Esophagus muscularis mucosa (tissue), 4 donors: ENCODE data around the gene ABCC12. TPM values are rescaled to one million over a fixed set of nuclear protein-coding genes. Genes with fewer than 3 reads are reported as not detected.

ENCODE experiments used
- DNase-seq: peaks from one replicate; pipeline ENCODE4 v3.0.0-alpha.2; 2017; ENCODE audit errors: extremely low spot score
- H3K27ac ChIP-seq, 4 donors: fragments of 200-600 bp; sonication (generic); replicated peaks in 1 of 4; 1 replicate in 3 of 4; 2 replicates in 1 of 4; pipeline ENCODE4 v1.5.1; 2016 to 2019; ENCODE audit warnings: mild to moderate bottlenecking in 1 of 4
- H3K27me3 ChIP-seq, 4 donors: fragments of 200-600 bp; sonication (generic); one replicate each; pipeline versions ENCODE4 v1.5.1 to v1.6.0; 2016 to 2019
- H3K36me3 ChIP-seq, 4 donors: fragments of 200-600 bp; sonication (generic); one replicate each; pipeline ENCODE4 v1.5.1; 2016 to 2019
- H3K4me1 ChIP-seq, 4 donors: fragments of 200-600 bp; sonication (generic); one replicate each; pipeline ENCODE4 v1.5.1; 2016 to 2019
- H3K4me3 ChIP-seq, 4 donors: fragments of 200-600 bp; sonication (generic); 1 replicate in 2 of 4; 2 replicates in 2 of 4; pipeline ENCODE4 v1.5.1; 2016 to 2019; ENCODE audit warnings: mild to moderate bottlenecking in 4 of 4, moderate library complexity in 1 of 4
- H3K9me3 ChIP-seq, 4 donors: fragments of 200-600 bp; sonication (generic); 1 replicate in 3 of 4; 2 replicates in 1 of 4; pipeline ENCODE4 v1.5.1; 2016 to 2019
- CTCF ChIP-seq, 3 experiments: fragments of 200-600 bp in 2 of 3; fragments of 450-650 bp in 1 of 3; sonication (generic) in 2 of 3; IDR thresholded peaks; one replicate each; pipeline ENCODE4 v1.5.1; 2017 to 2019; ENCODE audit warnings: antibody characterized with exemption in 3 of 3, mild to moderate bottlenecking in 2 of 3, moderate library complexity in 1 of 3
- EP300 ChIP-seq: sonication (generic); formaldehyde crosslinking; IDR thresholded peaks from one replicate; pipeline ENCODE4 v1.6.1; 2017; ENCODE audit warnings: antibody characterized with exemption
- POLR2A ChIP-seq: fragments of 450-650 bp; IDR thresholded peaks from one replicate; pipeline ENCODE4 v1.6.1; 2017; ENCODE audit warnings: antibody characterized with exemption, moderate library complexity, mild to moderate bottlenecking, low read depth
- POLR2AphosphoS5 ChIP-seq, 2 donors: sonication (generic); formaldehyde crosslinking; IDR thresholded peaks; one replicate each; pipeline ENCODE4 v1.6.1; 2017; ENCODE audit warnings: antibody characterized with exemption in 2 of 2
- WGBS: methylation state at CpG from one replicate; pipeline ENCODE4 v1.1.5; 2018; 5-methylcytosine and 5-hydroxymethylcytosine counted together
- intact Hi-C: fragments of 100-400 bp; cut with DNase I; formaldehyde crosslinking; loops from one replicate; pipeline ENCODE4 v1.15.1; 2023
- total RNA-seq, 4 donors: library from RNA; depleted of rRNA; stranded (reverse); fragments of >200 nt; gene quantifications; one replicate each; pipeline versions ENCODE4 v1.1.0 to v1.2.1, GENCODE V29; 2016

The ABCC12 gene
- total RNA-seq = not detected

GRCh38 chr16:48155926-48156789 is at the start of gene ABCC12:
Gene ABCC12, minus strand, starts transcription at chr16:48155993. Its CDS starts 9,569 bp downstream, at chr16:48146424.
- no peak within 1 kb of the TSS for H3K27ac ChIP-seq
- intact Hi-C loops = loop anchor here (5.0 kb wide), 2 partner anchors 1014 to 1209 kb away; partner anchors contain the start of gene NETO2
- no peak within 1 kb of the TSS for H3K4me3 ChIP-seq
- H3K36me3 ChIP-seq = no peaks in the 10 kb centered on the region
- no peak for DNase-seq
- WGBS = 44% methylated on average over 15 of the region's 24 CpGs
- H3K27me3 ChIP-seq = peaks cover 0 to 21% (median 0%) of the 10 kb centered on the region in 4 donors
- H3K9me3 ChIP-seq = no peaks in the 10 kb centered on the region
- TF ChIP-seq CTCF (IDR thresholded peaks at IDR 0.05) (no peak), POLR2A (no peak), POLR2AphosphoS5 (IDR thresholded peaks at IDR 0.05) (no peak), EP300 (no peak)
- peaks cover 3 to 9% (median 6%) of the 10 kb centered on the region in 4 donors for H3K4me1 ChIP-seq

- no peak overlapping the region for H3K27ac ChIP-seq
- H3K4me3 ChIP-seq = no peak overlapping the region
- no peak for DNase-seq
- intact Hi-C loops = no loop called here
- WGBS = 91% methylated on average over 6 of the region's 6 CpGs
- H3K27me3 ChIP-seq = peaks cover 0 to 17% (median 0%) of the 10 kb centered on the region in 4 donors
- no peaks in the 10 kb centered on the region for H3K36me3 ChIP-seq
- no peaks in the 10 kb centered on the region for H3K9me3 ChIP-seq
- no peak for TF ChIP-seq EP300
- TF ChIP-seq CTCF (IDR thresholded peaks at IDR 0.05) = no peak
- TF ChIP-seq POLR2A = no peak
- no peak for TF ChIP-seq POLR2AphosphoS5 (IDR thresholded peaks at IDR 0.05)
- H3K4me1 ChIP-seq = no peaks in the 10 kb centered on the region
Observed at GRCh38 chr16:48204825-48205151, 49.0 kb upstream of the ABCC12 start.

- TF ChIP-seq POLR2A (no peak), POLR2AphosphoS5 (IDR thresholded peaks at IDR 0.05) (no peak), EP300 (no peak), CTCF (IDR thresholded peaks at IDR 0.05) (no peak)
- no peak overlapping the region for H3K4me3 ChIP-seq
- no peak for DNase-seq
- WGBS = 85% methylated on average over 7 of the region's 8 CpGs
- H3K4me1 ChIP-seq = no peaks in the 10 kb centered on the region
- H3K27me3 ChIP-seq = peaks cover 0 to 17% (median 0%) of the 10 kb centered on the region in 4 donors
- no peaks in the 10 kb centered on the region for H3K9me3 ChIP-seq
- no peak overlapping the region for H3K27ac ChIP-seq
- H3K36me3 ChIP-seq = no peaks in the 10 kb centered on the region
- intact Hi-C loops = no loop called here
Observed at GRCh38 chr16:48203974-48204824, 48.4 kb upstream of the ABCC12 start.

- Histone ChIP-seq H3K27ac (no peak overlapping the region), H3K36me3 (no peaks in the 10 kb centered on the region), H3K4me1 (no peaks in the 10 kb centered on the region), H3K4me3 (no peak overlapping the region), H3K27me3 (peaks cover 0 to 5% (median 0%) of the 10 kb centered on the region in 4 donors), H3K9me3 (no peaks in the 10 kb centered on the region)
- intact Hi-C loops = no loop called here
- 63% methylated on average over 6 of the region's 6 CpGs for WGBS
- no peak for DNase-seq
- TF ChIP-seq CTCF (IDR thresholded peaks at IDR 0.05) = no peak
- TF ChIP-seq EP300 = no peak
- TF ChIP-seq POLR2A = no peak
- TF ChIP-seq POLR2AphosphoS5 (IDR thresholded peaks at IDR 0.05) = no peak
Observed at GRCh38 chr16:48201515-48202201, 45.9 kb upstream of the ABCC12 start.
